Endothelial cell (in vitro differentiated cells): ENCODE results near the gene TCF7. TPM values are rescaled to one million over a fixed set of nuclear protein-coding genes. Genes with fewer than 3 reads are reported as not detected.

Experiments
- DNase-seq: peaks from one replicate; pipeline ENCODE4 v3.0.0; 2021; ENCODE audit warnings: low spot score
- H3K27ac Mint-ChIP-seq: one replicate; pipeline ENCODE4 v1.8.0; 2021; ENCODE audit warnings: mixed read lengths, inconsistent platforms; ENCODE audit not compliant: unreplicated experiment
- H3K27me3 Mint-ChIP-seq: one replicate; pipeline ENCODE4 v1.8.0; 2021; ENCODE audit warnings: mild to moderate bottlenecking, moderate library complexity, mixed read lengths, inconsistent platforms; ENCODE audit not compliant: unreplicated experiment
- H3K36me3 Mint-ChIP-seq: one replicate; pipeline ENCODE4 v1.8.0; 2021; ENCODE audit warnings: mild to moderate bottlenecking, low read depth, mixed read lengths, inconsistent platforms; ENCODE audit not compliant: unreplicated experiment
- H3K4me1 Mint-ChIP-seq: one replicate; pipeline ENCODE4 v1.8.0; 2021; ENCODE audit warnings: mild to moderate bottlenecking, mixed read lengths, inconsistent platforms; ENCODE audit not compliant: unreplicated experiment
- H3K4me3 Mint-ChIP-seq: one replicate; pipeline ENCODE4 v1.8.0; 2021; ENCODE audit warnings: mild to moderate bottlenecking, mixed read lengths, inconsistent platforms; ENCODE audit not compliant: unreplicated experiment
- H3K9me3 Mint-ChIP-seq: one replicate; pipeline ENCODE4 v1.8.0; 2021; ENCODE audit warnings: mixed read lengths, inconsistent platforms; ENCODE audit not compliant: unreplicated experiment
- CTCF ChIP-seq: fragments of 200-600 bp; sonication (generic); IDR thresholded peaks from one replicate; pipeline ENCODE4 v1.5.0; 2021; ENCODE audit warnings: antibody characterized with exemption; ENCODE audit not compliant: unreplicated experiment
- total RNA-seq: library from RNA; stranded (reverse); fragmentation: NEBNext Ultra II Directional; extraction: Animal tissue kit (Norgen Biotek cat#: 25700); gene quantifications from one replicate; pipeline ENCODE4 v1.2.1, GENCODE V29; 2021; ENCODE audit not compliant: unreplicated experiment

The TCF7 gene
- total RNA-seq, 1 donor from 2014 or later: 9.5 TPM

GRCh38 chr5:134139891-134140469 lies 25.5 kb downstream of the TCF7 start:
- TF ChIP-seq CTCF: no peak
- peaks cover 12% of the 10 kb centered on the region for H3K27me3 Mint-ChIP-seq
- no peak overlapping the region for H3K4me3 Mint-ChIP-seq
- H3K9me3 Mint-ChIP-seq: no peaks in the 10 kb centered on the region
- no peak for DNase-seq
- peak overlapping the region; percentile 57 for H3K27ac Mint-ChIP-seq
- peaks cover 23% of the 10 kb centered on the region for H3K36me3 Mint-ChIP-seq
- peaks cover 53% of the 10 kb centered on the region for H3K4me1 Mint-ChIP-seq

- peaks cover 15% of the 10 kb centered on the region for H3K27me3 Mint-ChIP-seq
- no peaks in the 10 kb centered on the region for H3K9me3 Mint-ChIP-seq
- TF ChIP-seq CTCF: peak; percentile 87
- H3K27ac Mint-ChIP-seq: peak overlapping the region; percentile 72
- peak; percentile 76 for DNase-seq
- H3K36me3 Mint-ChIP-seq: peaks cover 17% of the 10 kb centered on the region
- no peak overlapping the region for H3K4me3 Mint-ChIP-seq
- peaks cover 47% of the 10 kb centered on the region for H3K4me1 Mint-ChIP-seq
Observed at GRCh38 chr5:134140530-134141201, 26.2 kb downstream of the TCF7 start.

- no peak for TF ChIP-seq CTCF
- Mint-ChIP-seq H3K4me1 (peaks cover 47% of the 10 kb centered on the region), H3K36me3 (peaks cover 13% of the 10 kb centered on the region), H3K27me3 (peaks cover 15% of the 10 kb centered on the region), H3K4me3 (peak overlapping the region; percentile 56), H3K27ac (peak overlapping the region; percentile 88), H3K9me3 (no peaks in the 10 kb centered on the region)
- DNase-seq: peak; percentile 37
Observed at GRCh38 chr5:134141331-134142050, 27.0 kb downstream of the TCF7 start.

GRCh38 chr5:134142052-134142451 lies 27.6 kb downstream of the TCF7 start:
- Mint-ChIP-seq H3K4me1 (peaks cover 48% of the 10 kb centered on the region), H3K36me3 (peaks cover 13% of the 10 kb centered on the region), H3K9me3 (no peaks in the 10 kb centered on the region), H3K4me3 (no peak overlapping the region), H3K27me3 (peaks cover 13% of the 10 kb centered on the region), H3K27ac (peak overlapping the region; percentile 88)
- DNase-seq: no peak
- TF ChIP-seq CTCF: no peak

- peaks cover 13% of the 10 kb centered on the region for H3K27me3 Mint-ChIP-seq
- TF ChIP-seq CTCF: no peak
- H3K27ac Mint-ChIP-seq: no peak overlapping the region
Observed at GRCh38 chr5:134142806-134143205, 28.3 kb downstream of the TCF7 start.

More at GRCh38 chr5:134142806-134143205, 28.3 kb downstream of the TCF7 start:
- H3K4me3 Mint-ChIP-seq: no peak overlapping the region
- no peaks in the 10 kb centered on the region for H3K9me3 Mint-ChIP-seq
- H3K4me1 Mint-ChIP-seq: peaks cover 45% of the 10 kb centered on the region
- no peak for DNase-seq
- H3K36me3 Mint-ChIP-seq: peaks cover 13% of the 10 kb centered on the region
